OCI-LY1 (cell line): Measurements from ENCODE around the gene ESAM.

Experiments
- CTCF ChIP-seq: fragments of 200-600 bp; sonication (generic), shearing (Covaris generic); IDR thresholded peaks from 2 replicates; pipeline ENCODE4 v1.5.1; 2017; ENCODE audit warnings: mild to moderate bottlenecking, antibody characterized with exemption, low read length, moderate library complexity, mixed read lengths
- EZH2 ChIP-seq: fragments of 200-600 bp; sonication (generic), shearing (Covaris generic); IDR thresholded peaks from 2 replicates; pipeline ENCODE4 v1.8.0; 2017; ENCODE audit warnings: borderline replicate concordance, mixed run types, mild to moderate bottlenecking, antibody characterized with exemption, low read length, moderate library complexity, mixed read lengths

GRCh38 chr11:124716591-124716990, 45.5 kb downstream of the ESAM start:
- no peak for TF ChIP-seq CTCF
- TF ChIP-seq EZH2 = no peak
